Measurements from ENCODE around the gene CLEC1B.

CLEC1B gene

GRCh38 chr12:10001171-10001776, 2.4 kb upstream of the CLEC1B start:
- no peaks in the 10 kb centered on the region for H3K36me3 ChIP-seq (replicated peaks; ENCODE audit: insufficient read depth, low read length)
- H2AFZ ChIP-seq (ENCODE audit: low read length) = no peak overlapping the region
- no peaks in the 10 kb centered on the region for H3K27me3 ChIP-seq (replicated peaks; ENCODE audit: insufficient read depth, low read length)
- H4K20me1 ChIP-seq (ENCODE audit: insufficient read depth, low read length) = no peaks in the 10 kb centered on the region
- H3F3A ChIP-seq (ENCODE audit: insufficient read depth, low read length) = no peaks in the 10 kb centered on the region
- no peak overlapping the region for H3K9ac ChIP-seq (ENCODE audit: low read length)
- TF ChIP-seq EZH2 (optimal IDR thresholded peaks at IDR 0.05; ENCODE audit: low read depth, low read length) (no peak), CTCF (IDR thresholded peaks at IDR 0.05; ENCODE audit: low read length) (no peak), EZH2phosphoT487 (IDR thresholded peaks at IDR 0.05; ENCODE audit: low read length) (no peak)
- no peaks in the 10 kb centered on the region for H3K79me2 ChIP-seq (ENCODE audit: low read length)
- DNase-seq = no peak
- H3K9me2 ChIP-seq (replicated peaks; ENCODE audit: insufficient read depth, low read length) = no peaks in the 10 kb centered on the region
- H3K9me3 ChIP-seq (replicated peaks; ENCODE audit: insufficient read depth, low read length) = no peaks in the 10 kb centered on the region
- no peak overlapping the region for H3K4me3 ChIP-seq (ENCODE audit: low read length)
- no peak overlapping the region for H3K27ac ChIP-seq (ENCODE audit: low read length)
- no peaks in the 10 kb centered on the region for H3K4me1 ChIP-seq (ENCODE audit: low read length)
- no peak overlapping the region for H3K4me2 ChIP-seq (ENCODE audit: low read depth, low read length)

- no peaks in the 10 kb centered on the region for H3K9me2 ChIP-seq (replicated peaks; ENCODE audit: insufficient read depth, low read length)
- no peak overlapping the region for H3K4me2 ChIP-seq (ENCODE audit: low read depth, low read length)
- H3K9me3 ChIP-seq (replicated peaks; ENCODE audit: insufficient read depth, low read length) = no peaks in the 10 kb centered on the region
- no peaks in the 10 kb centered on the region for H3K36me3 ChIP-seq (replicated peaks; ENCODE audit: insufficient read depth, low read length)
- H2AFZ ChIP-seq (ENCODE audit: low read length) = no peak overlapping the region
- H3K4me1 ChIP-seq (ENCODE audit: low read length) = no peaks in the 10 kb centered on the region
- DNase-seq = no peak
- no peak overlapping the region for H3K27ac ChIP-seq (ENCODE audit: low read length)
- no peak overlapping the region for H3K9ac ChIP-seq (ENCODE audit: low read length)
- H3K79me2 ChIP-seq (ENCODE audit: low read length) = no peaks in the 10 kb centered on the region
- H4K20me1 ChIP-seq (ENCODE audit: insufficient read depth, low read length) = no peaks in the 10 kb centered on the region
- no peaks in the 10 kb centered on the region for H3K27me3 ChIP-seq (replicated peaks; ENCODE audit: insufficient read depth, low read length)
- TF ChIP-seq CTCF (IDR thresholded peaks at IDR 0.05; ENCODE audit: low read length) (no peak), EZH2 (optimal IDR thresholded peaks at IDR 0.05; ENCODE audit: low read depth, low read length) (no peak), EZH2phosphoT487 (IDR thresholded peaks at IDR 0.05; ENCODE audit: low read length) (no peak)
- H3K4me3 ChIP-seq (ENCODE audit: low read length) = no peak overlapping the region
- no peaks in the 10 kb centered on the region for H3F3A ChIP-seq (ENCODE audit: insufficient read depth, low read length)
These were observed 6.6 kb downstream of the CLEC1B start for GRCh38 chr12:9992296-9992695.

GRCh38 chr12:9991876-9992275, 7.0 kb downstream of the CLEC1B start:
- no peaks in the 10 kb centered on the region for H3K9me2 ChIP-seq (replicated peaks; ENCODE audit: insufficient read depth, low read length)
- H3K9me3 ChIP-seq (replicated peaks; ENCODE audit: insufficient read depth, low read length) = no peaks in the 10 kb centered on the region
- H3K79me2 ChIP-seq (ENCODE audit: low read length) = no peaks in the 10 kb centered on the region
- H3K4me2 ChIP-seq (ENCODE audit: low read depth, low read length) = no peak overlapping the region
- no peaks in the 10 kb centered on the region for H3F3A ChIP-seq (ENCODE audit: insufficient read depth, low read length)
- H3K4me1 ChIP-seq (ENCODE audit: low read length) = no peaks in the 10 kb centered on the region
- H4K20me1 ChIP-seq (ENCODE audit: insufficient read depth, low read length) = no peaks in the 10 kb centered on the region
- H3K9ac ChIP-seq (ENCODE audit: low read length) = no peak overlapping the region
- H3K27ac ChIP-seq (ENCODE audit: low read length) = no peak overlapping the region
- H2AFZ ChIP-seq (ENCODE audit: low read length) = no peak overlapping the region
- H3K36me3 ChIP-seq (replicated peaks; ENCODE audit: insufficient read depth, low read length) = no peaks in the 10 kb centered on the region
- TF ChIP-seq CTCF (IDR thresholded peaks at IDR 0.05; ENCODE audit: low read length) (no peak), EZH2phosphoT487 (IDR thresholded peaks at IDR 0.05; ENCODE audit: low read length) (no peak), EZH2 (optimal IDR thresholded peaks at IDR 0.05; ENCODE audit: low read depth, low read length) (no peak)
- H3K4me3 ChIP-seq (ENCODE audit: low read length) = no peak overlapping the region
- H3K27me3 ChIP-seq (replicated peaks; ENCODE audit: insufficient read depth, low read length) = no peaks in the 10 kb centered on the region
- no peak for DNase-seq
